Pons (tissue), 1 donor: ENCODE results near the gene MS4A13.
"Not testable (repeated sequence)": the region's sequence is repeated elsewhere in the genome, so short reads cannot be mapped to it uniquely, and the experiment has no call there.

ENCODE experiments used
- DNase-seq: peaks from one replicate; pipeline ENCODE4 v3.0.0-alpha.2; 2016; ENCODE audit warnings: low spot score

MS4A13 gene

GRCh38 chr11:60515144-60515855, at the start of gene MS4A13:
Gene MS4A13 (plus strand): TSS chr11:60515392. CDS start chr11:60518084, 2,692 bp downstream.
- no peak for DNase-seq

DNA sequence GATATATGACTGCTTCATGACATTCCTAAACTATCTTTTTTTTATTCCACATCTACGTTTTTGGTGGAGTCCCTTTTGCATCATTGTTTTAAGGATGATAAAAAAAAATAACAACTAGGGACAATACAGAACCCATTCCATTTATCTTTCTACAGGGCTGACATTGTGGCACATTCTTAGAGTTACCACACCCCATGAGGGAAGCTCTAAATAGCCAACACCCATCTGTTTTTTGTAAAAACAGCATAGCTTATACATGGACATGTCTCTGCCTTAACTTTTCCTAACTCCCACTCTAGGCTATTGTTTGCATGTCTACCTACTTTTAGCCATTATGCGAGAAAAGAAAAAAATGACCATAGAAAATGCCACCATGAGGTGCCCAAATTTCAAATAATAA, 46.4 kb upstream of the MS4A13 start:
- no peak for DNase-seq

DNA sequence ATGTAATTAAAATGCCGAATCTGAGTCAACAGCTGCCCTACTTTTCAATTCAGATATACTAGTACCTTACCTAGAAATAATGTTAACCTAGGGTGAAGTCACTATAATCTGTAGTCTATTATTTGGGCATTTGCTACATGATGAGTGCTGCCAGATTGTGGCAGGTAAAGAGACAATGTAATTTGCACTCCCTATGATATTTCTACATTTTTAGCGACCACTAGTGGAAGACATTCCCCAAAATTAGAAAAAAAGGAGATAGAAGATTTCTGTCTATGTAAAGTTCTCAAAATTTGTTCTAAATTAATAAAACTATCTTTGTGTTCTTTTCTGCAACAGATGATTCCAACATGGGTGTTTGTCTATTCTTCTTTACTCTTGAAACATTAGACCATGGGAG, 45.5 kb upstream of the MS4A13 start:
- DNase-seq, result no peak

- peak; percentile 22 for DNase-seq
Observed at GRCh38 chr11:60477035-60477445, 38.2 kb upstream of the MS4A13 start.

- DNase-seq, result peak; percentile 12
Observed at GRCh38 chr11:60482361-60482760, 32.8 kb upstream of the MS4A13 start.

DNA sequence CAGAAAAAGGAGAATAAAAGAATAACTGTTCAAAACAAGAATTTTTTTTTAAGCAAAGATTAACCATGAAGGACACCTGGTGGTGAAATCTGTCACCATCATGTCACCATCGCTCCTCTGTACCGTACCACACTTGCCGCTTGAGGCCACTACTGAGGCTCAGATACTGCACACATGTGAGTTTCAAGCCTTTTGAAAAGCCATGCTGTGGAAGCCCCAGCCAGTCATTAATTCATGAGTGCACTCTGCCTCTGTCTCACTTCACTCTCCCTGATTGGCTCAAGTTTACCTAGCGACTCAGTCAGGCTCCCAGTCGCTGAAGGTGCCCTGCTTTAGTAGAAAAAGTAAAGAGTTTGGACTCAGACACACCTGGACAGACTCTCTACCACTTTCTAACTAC, 29.2 kb upstream of the MS4A13 start:
- no peak for DNase-seq

DNA sequence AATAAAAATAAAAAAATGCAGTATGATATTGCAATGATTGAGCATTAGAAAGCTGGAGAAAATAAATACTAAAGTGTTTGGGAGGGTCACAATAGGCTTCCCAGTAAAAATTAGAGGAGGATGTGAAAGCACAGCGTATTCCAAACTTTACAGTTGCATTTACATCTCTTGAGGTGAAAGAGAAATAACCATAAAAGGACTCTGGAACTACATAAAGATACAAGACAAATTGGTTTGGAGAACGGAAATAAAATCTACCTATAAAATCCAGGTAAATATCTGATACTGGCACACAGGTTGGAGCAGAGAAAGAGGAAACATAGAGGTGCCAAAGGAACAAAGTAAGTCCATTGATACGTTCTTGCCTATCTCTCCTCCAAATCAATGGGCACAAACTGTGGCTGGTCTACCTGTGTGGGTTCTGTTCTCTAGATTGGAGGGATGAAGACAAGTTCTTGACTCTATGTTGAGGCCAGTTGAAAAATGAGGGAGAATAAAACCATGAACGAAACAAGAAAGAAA, 22.6 kb upstream of the MS4A13 start, which contains the start of gene MS4A12:
Gene MS4A12 (plus strand): TSS at position 291 of the 522 bp plus-strand sequence. CDS start 4,541 bp downstream, outside the sequence.
- no peak for DNase-seq

DNA sequence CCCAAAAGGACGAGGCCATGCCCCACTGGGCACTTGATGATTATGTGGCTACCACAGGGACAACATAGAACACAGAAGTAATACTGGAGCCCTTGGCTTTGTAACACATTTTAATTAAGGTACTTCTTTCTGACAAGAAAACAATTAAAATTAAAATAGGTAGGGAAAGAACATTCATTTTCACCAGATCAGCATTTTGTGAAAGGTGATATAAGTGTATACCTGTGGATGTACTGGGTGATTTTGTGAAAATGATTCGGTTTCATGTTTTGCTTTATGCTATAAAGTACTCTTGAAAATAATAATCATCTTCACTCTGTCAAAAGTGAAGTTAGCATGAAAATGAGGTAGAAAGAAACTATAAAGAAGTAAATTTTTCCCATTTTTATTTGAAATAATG, 21.7 kb upstream of the MS4A13 start:
- no peak for DNase-seq

DNA sequence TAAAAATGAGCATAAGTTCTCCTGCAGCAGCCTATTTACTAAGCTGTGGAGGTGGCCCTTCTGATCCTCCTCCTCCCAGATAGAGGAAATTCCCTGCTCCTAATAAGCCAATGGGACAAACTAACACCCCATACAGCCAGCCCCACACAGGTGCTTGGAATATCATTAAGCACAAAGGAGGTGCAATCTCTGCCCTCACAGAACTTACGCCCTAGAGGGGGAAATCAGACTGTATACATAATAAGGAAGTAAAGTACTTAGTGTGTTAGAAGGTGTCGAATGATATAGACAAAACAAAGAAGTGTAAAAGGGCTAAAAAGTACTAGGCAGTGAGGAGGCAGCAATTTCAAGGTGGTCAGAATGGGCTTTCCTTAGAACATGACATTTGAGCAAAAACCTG, 16.8 kb upstream of the MS4A13 start:
- DNase-seq, result peak; percentile 9

- DNase-seq, result peak; percentile 26
Observed at GRCh38 chr11:60498853-60499252, 16.3 kb upstream of the MS4A13 start.

DNA sequence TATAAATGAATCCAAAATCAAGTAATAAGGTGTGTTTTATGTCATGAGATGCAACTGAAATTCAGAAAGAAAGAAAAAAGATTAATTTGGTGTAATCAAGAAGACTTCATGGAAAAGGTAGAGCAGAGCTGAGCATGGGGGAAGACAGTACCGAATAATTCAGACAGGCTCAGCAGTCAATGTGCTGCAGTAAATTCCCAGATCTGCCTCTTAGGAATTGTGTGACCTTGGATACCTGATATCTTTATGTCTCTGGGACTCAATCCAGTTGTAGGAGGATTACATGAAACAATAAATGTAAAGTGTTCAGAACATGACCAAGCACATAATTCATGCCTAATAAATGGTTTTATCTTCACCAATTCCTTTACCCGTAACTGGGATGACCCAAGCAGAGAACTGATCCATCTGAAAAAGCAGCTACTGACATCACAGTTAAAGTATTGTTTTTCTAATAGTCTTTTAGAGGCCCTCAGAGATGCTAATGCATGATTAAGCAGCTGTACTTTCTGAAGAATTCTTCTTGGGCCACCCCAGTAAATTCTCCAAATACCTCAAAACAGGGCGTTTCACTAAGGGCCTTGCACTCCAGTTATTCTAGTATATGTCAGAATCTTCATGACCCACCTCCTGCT, 14.8 kb upstream of the MS4A13 start:
- DNase-seq, result no peak

- DNase-seq, result no peak
Observed at GRCh38 chr11:60502221-60502775, 12.9 kb upstream of the MS4A13 start.

DNA sequence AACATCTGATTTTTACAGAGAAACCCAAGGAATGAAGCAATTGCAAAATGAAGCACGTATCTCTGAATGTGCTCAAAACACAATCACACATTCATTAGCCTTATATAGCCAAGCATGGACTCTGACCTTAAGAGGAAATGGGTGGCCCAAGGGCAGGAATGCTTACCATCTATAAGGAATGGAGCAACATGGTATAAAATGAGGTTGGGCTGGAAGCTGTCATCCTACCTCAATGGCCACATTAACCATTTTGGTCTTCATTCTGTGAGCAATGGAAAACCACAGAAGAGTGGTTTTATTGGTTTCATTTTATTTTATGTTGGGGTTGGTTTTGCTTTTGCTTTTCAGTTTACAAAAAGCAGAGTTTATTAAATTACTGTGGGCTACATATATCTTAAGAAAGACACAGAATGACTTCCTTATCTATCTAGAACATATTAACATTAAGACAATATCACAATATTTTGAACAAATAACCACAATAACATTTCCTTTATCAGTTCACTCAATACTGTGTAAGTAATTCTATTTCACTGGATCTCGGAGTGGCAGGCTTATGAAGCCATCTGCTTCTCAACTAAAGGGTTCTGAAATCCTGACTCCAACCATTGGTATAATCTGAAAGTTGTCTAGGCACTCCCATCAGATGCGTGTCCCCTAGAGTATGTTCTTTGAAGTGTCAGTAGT, 10.8 kb upstream of the MS4A13 start:
- no peak for DNase-seq

DNA sequence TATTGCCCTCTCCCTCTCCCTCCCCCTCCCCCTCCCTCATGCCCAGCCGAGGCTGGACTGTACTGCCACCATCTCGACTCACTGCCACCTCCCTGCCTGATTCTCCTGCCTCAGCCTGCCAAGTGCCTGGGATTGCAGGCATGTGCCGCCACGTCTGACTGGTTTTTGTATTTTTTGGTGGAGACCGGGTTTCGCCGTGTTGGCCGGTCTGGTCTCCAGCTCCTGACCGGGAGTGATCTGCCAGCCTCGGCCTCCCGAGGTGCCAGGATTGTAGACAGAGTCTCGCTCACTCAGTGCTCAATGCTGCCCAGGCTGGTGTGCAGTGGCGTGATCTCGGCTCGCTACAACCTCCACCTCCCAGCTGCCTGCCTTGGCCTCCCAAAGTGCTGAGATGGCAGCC, 5.6 kb upstream of the MS4A13 start:
- not testable (repeated sequence) for DNase-seq

GRCh38 chr11:60510209-60510608, 5.0 kb upstream of the MS4A13 start:
- not testable (repeated sequence) for DNase-seq

GRCh38 chr11:60511393-60511792, 3.8 kb upstream of the MS4A13 start:
- no peak for DNase-seq

- no peak for DNase-seq
Observed at GRCh38 chr11:60512651-60513225, 2.5 kb upstream of the MS4A13 start.

DNA sequence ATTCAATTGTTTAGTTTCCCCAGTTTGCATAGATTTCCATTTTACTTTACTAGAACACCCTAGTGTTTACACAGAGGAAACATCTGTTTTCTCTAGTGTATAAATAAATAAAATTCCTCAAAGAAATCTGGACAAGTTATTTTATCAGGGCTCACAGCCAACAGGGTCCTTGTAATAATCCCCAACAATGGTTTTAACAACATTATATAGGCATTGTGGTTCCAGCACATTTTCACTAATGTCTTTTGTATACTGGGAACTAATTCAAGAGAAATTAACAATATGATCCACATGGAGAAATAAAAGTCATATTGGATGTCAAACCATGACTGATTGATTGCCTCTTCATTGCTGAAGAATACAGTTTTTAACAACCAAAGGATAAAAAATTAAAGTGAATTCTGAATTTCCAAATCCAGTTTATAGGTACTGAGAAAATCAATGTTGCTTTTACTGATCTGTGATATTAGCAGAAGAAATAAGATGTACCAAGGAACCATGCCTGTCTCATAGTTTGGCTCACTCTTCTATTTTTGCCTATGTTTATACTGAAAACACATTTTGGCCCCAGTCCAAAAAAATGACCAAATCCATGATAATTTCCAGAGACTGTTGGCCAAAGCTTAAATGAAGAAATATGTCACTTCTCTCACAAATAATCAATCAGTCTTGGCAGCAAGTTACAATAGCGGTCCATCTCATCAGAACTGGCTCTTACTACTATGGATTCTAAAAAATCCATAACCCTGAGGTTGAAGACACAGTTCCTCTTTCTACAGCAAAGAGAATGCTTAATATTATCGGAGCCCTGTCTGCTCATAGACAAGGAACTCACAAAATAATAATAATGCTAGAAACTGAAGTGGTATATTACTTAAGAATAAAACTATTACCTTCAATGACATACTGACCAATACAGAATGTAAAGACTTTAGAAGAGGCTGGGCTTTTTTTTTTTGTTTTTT, 1.4 kb upstream of the MS4A13 start:
- DNase-seq, result no peak

DNA sequence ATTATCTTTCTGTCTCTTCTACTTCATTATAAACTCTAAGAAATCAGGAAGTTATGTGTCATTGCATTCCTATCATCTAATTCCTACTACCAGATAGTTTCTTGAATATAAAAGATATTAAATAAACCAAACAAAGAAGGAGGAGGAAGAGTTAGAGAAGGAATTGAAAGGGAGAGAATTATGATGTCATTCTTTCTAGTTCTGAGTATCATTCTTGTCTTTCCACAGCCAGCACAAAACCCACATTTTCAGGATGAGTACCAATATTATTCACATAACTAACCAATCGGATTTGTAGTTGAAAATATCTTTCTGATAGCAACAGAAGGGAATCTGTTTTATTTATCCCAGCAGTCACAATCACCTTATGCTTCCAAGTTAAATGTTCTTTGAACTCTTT, 13.3 kb downstream of the MS4A13 start:
- no peak for DNase-seq

DNA sequence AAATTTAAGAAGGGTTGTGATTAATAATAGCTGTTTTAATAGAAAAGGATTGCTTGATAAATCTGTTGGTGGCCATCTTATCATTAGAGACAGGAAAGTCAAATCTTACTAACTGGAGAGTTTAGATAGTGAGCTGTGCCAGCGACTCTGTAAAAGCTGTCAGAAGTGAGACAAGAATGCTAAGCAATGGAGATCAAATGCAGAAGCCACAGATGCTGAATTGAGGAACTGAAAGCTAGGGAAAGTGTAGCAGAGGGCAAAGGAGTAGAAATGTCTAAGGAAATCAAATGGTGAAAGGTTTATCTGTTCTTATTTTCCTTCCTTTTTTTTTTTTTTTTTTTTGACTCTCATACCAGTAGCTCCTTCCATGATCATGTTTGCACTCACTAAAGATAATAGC, 13.7 kb downstream of the MS4A13 start:
- peak; percentile 80 for DNase-seq
